Sigmoid colon (tissue), 4 donors: ENCODE results near the gene BOLA3.

Source experiments
- POLR2A ChIP-seq, 2 donors: fragments of 450-650 bp; IDR thresholded peaks; one replicate each; pipeline ENCODE4 v1.6.1; 2016; ENCODE audit warnings: antibody characterized with exemption in 2 of 2, mild to moderate bottlenecking in 2 of 2, moderate library complexity in 2 of 2
- POLR2AphosphoS5 ChIP-seq, 4 donors: sonication (generic); formaldehyde crosslinking; IDR thresholded peaks; one replicate each; pipeline ENCODE4 v1.6.1; 2017; ENCODE audit warnings: antibody characterized with exemption in 4 of 4
- TF ChIP-seq, protein P1 (sequence below), 4 experiments: fragments of 450-650 bp in 3 of 4; fragments of 200-600 bp in 1 of 4; IDR thresholded peaks; one replicate each; pipeline ENCODE4 v1.5.1; 2016 to 2019; ENCODE audit warnings: antibody characterized with exemption in 4 of 4, mild to moderate bottlenecking in 3 of 4, moderate library complexity in 2 of 4

DNA sequence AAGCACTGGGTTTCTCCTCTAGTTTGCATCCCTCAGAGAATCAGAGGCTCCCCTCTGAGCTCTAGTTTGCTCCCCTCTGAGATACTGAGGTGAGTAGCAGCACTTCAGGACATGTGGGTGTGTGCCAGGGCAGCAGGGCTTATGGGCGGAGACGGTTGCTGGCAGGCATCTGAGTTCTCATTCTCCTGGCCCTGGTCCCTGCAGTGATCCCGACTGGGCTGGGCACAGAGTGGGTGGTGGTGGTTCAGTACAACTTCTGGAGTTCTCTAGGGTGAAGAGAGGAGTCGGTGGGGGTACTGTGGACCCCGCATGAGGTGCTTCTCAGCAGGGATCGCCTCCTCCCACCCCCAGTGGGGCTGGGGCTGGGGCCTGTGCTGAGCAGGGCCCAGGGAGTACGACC lies 47.9 kb downstream of the BOLA3 start:
- TF ChIP-seq POLR2A (IDR thresholded peaks at IDR 0.05) (no peak), POLR2AphosphoS5 (IDR thresholded peaks at IDR 0.05) (no peak)
- TF ChIP-seq, protein P1, sequence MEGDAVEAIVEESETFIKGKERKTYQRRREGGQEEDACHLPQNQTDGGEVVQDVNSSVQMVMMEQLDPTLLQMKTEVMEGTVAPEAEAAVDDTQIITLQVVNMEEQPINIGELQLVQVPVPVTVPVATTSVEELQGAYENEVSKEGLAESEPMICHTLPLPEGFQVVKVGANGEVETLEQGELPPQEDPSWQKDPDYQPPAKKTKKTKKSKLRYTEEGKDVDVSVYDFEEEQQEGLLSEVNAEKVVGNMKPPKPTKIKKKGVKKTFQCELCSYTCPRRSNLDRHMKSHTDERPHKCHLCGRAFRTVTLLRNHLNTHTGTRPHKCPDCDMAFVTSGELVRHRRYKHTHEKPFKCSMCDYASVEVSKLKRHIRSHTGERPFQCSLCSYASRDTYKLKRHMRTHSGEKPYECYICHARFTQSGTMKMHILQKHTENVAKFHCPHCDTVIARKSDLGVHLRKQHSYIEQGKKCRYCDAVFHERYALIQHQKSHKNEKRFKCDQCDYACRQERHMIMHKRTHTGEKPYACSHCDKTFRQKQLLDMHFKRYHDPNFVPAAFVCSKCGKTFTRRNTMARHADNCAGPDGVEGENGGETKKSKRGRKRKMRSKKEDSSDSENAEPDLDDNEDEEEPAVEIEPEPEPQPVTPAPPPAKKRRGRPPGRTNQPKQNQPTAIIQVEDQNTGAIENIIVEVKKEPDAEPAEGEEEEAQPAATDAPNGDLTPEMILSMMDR (IDR thresholded peaks at IDR 0.05), result no peak
